Skeletal muscle satellite cell (primary cell): ENCODE measurements around the gene ENGASE.

ENCODE experiments used
- H3K27me3 ChIP-seq: 2 replicates; pipeline ENCODE4 v1.7.0; 2013; ENCODE audit warnings: low read length; ENCODE audit not compliant: control insufficient read depth, insufficient read depth
- H3K36me3 ChIP-seq: 2 replicates; pipeline ENCODE4 v1.7.0; 2013; ENCODE audit warnings: mild to moderate bottlenecking, control low read depth, low read length; ENCODE audit not compliant: insufficient read depth
- H3K4me1 ChIP-seq: 2 replicates; pipeline ENCODE4 v1.7.0; 2013; ENCODE audit warnings: low read length; ENCODE audit not compliant: control insufficient read depth, insufficient read depth
- H3K4me2 ChIP-seq: 2 replicates; pipeline ENCODE4 v1.7.0; 2013; ENCODE audit warnings: mild to moderate bottlenecking, low read length
- H3K4me3 ChIP-seq: 2 replicates; pipeline ENCODE4 v1.7.0; 2013; ENCODE audit warnings: low read length
- H3K9ac ChIP-seq: 2 replicates; pipeline ENCODE4 v1.7.0; 2013; ENCODE audit warnings: mild to moderate bottlenecking, low read depth, low read length, moderate library complexity
- H3K9me3 ChIP-seq: replicated peaks from 2 replicates; pipeline ENCODE4 v1.7.0; 2013; ENCODE audit warnings: mild to moderate bottlenecking, control low read depth, low read length

ENGASE gene

GRCh38 chr17:79107499-79108231 lies 33.0 kb downstream of the ENGASE start:
- no peaks in the 10 kb centered on the region for H3K9me3 ChIP-seq
- H3K36me3 ChIP-seq = no peaks in the 10 kb centered on the region
- H3K9ac ChIP-seq = no peak overlapping the region
- no peak overlapping the region for H3K4me3 ChIP-seq
- H3K27me3 ChIP-seq = peaks cover 60% of the 10 kb centered on the region
- no peak overlapping the region for H3K4me2 ChIP-seq
- H3K4me1 ChIP-seq = no peaks in the 10 kb centered on the region

DNA sequence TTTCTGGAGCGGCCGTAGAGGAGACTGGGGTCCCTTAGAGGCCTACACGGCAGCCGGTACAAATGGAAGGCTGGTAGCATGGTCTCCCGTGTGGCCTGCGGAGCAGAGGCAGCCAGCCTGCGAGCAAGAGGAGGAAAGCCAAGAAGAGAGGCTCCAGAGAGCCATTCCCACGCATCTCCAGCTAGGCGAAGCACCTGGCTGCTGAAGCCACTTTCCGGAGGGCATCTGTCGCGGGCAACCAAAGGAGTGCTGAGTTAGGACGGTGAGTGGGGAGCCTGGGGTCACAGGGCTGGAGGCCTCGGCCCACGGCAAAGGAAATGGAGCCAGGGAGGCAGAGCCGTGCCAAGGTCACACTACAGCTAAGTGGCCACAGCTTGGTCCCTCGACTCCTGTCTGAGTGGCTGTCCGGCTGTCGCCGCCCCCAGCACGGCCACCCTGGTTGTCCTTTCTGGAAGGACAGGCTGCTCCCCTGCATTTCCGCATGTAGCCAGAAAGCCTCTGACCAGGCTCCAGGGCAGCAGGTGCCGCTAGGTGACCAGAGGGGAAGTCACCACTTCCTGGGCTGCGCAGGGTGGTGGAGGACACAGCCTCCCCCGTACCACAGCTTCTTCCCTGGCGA lies 33.7 kb downstream of the ENGASE start:
- Histone ChIP-seq H3K4me2 (no peak overlapping the region), H3K9me3 (no peaks in the 10 kb centered on the region), H3K27me3 (peaks cover 59% of the 10 kb centered on the region), H3K36me3 (no peaks in the 10 kb centered on the region), H3K9ac (no peak overlapping the region), H3K4me1 (no peaks in the 10 kb centered on the region), H3K4me3 (no peak overlapping the region)

- H3K27me3 ChIP-seq = peaks cover 62% of the 10 kb centered on the region
- H3K9ac ChIP-seq = no peak overlapping the region
- no peaks in the 10 kb centered on the region for H3K4me1 ChIP-seq
- H3K36me3 ChIP-seq = no peaks in the 10 kb centered on the region
- no peak overlapping the region for H3K4me3 ChIP-seq
- no peaks in the 10 kb centered on the region for H3K9me3 ChIP-seq
- H3K4me2 ChIP-seq = no peak overlapping the region
Observed at GRCh38 chr17:79108870-79109269, 34.2 kb downstream of the ENGASE start.

- Histone ChIP-seq H3K4me1 (no peaks in the 10 kb centered on the region), H3K27me3 (peaks cover 64% of the 10 kb centered on the region), H3K4me2 (no peak overlapping the region), H3K4me3 (no peak overlapping the region), H3K9me3 (no peaks in the 10 kb centered on the region), H3K36me3 (no peaks in the 10 kb centered on the region), H3K9ac (no peak overlapping the region)
Observed at GRCh38 chr17:79109584-79109983, 35.0 kb downstream of the ENGASE start.

DNA sequence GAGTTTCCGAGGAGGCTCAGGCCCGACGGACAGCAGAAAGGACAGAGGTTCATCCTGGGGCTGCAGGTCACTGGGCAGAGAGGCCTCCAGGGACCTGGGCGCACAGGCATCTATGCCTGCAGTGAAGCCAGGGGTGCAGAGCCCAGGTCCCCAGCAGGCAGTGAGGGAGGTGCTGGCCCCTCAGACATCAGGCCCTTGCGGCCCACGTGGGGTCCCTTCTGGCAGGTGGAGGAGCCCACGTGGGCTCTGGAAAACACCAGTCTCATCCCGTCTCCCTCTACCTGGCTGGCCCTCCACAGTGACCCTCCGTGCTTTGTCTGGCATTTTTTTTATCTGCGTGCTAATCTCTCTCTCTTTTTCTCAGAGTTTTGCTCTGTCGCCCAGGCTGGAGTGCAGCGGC lies 36.5 kb downstream of the ENGASE start:
- Histone ChIP-seq H3K36me3 (no peaks in the 10 kb centered on the region), H3K27me3 (peaks cover 77% of the 10 kb centered on the region), H3K4me2 (no peak overlapping the region)

DNA sequence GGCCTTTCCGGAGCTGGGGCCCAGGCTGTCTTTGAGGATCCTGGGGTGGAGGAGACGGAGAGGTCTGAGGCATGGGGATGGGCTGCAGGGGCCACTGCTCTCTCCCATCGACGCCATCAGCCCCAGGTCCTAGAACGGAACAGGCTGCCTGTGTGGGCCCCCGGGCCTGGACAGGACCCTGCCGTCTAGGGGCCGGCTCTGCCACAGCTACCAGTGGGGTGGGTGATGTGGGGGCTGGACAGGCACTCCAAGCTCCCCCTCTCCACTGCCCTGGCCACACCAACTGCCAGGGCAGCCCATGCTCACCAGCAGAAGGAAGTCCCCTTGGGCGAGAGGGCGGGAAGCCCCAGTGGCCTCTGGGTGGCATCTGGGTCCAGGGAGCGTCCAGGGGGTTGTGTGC lies 37.8 kb downstream of the ENGASE start:
- H3K4me3 ChIP-seq = no peak overlapping the region
- no peak overlapping the region for H3K4me2 ChIP-seq
- H3K9ac ChIP-seq = no peak overlapping the region
- peaks cover 73% of the 10 kb centered on the region for H3K27me3 ChIP-seq
- H3K9me3 ChIP-seq = no peaks in the 10 kb centered on the region
- H3K36me3 ChIP-seq = no peaks in the 10 kb centered on the region
- no peaks in the 10 kb centered on the region for H3K4me1 ChIP-seq

More for the DNA sequence above, 36.5 kb downstream of the ENGASE start:
- no peak overlapping the region for H3K4me3 ChIP-seq
- H3K9me3 ChIP-seq = no peaks in the 10 kb centered on the region
- no peaks in the 10 kb centered on the region for H3K4me1 ChIP-seq
- H3K9ac ChIP-seq = no peak overlapping the region

DNA sequence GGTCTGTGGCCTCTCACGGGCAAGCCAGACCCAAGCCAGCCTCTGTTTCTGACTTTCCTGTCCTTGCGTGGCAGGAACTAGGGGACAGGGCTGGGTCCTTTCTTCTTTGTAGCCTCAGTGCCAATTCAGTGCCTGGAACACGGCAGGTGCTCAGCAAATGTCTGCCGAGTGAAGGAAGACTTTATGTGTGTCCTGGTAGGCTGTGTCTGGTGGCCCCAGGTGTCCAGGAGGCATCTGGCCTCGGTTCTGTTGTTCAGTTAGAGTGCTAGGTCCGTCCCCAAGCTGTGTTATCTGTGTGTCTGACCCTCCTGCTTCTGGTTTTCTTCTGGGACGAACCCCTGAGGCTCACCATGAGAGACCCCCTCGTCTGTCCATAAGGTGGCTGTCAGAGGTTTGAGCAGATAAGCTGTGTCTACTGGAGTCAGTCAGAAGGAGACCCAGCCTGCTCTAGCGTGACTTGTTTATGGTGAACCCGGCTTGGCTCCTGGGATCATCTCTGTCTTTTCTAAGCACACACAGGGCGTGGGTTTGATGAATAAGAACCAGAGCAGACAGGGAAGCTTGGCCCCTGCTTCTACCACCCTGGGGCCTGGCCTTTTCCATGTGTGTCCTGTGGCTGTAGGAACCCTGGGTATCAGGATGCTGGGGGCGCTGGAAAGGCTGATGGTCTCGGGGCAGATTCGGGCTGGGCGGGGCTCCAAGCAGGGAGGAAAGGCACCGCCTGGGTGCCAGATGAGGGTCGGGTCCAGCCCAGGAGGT lies 39.3 kb downstream of the ENGASE start:
- Histone ChIP-seq H3K27me3 (peaks cover 67% of the 10 kb centered on the region), H3K4me1 (no peaks in the 10 kb centered on the region), H3K4me2 (no peak overlapping the region), H3K9ac (no peak overlapping the region), H3K4me3 (no peak overlapping the region), H3K9me3 (no peaks in the 10 kb centered on the region), H3K36me3 (no peaks in the 10 kb centered on the region)

GRCh38 chr17:79114458-79115301 lies 40.1 kb downstream of the ENGASE start:
- Histone ChIP-seq H3K9ac (no peak overlapping the region), H3K4me1 (no peaks in the 10 kb centered on the region), H3K4me2 (no peak overlapping the region), H3K27me3 (peaks cover 67% of the 10 kb centered on the region), H3K9me3 (no peaks in the 10 kb centered on the region), H3K36me3 (no peaks in the 10 kb centered on the region), H3K4me3 (no peak overlapping the region)

- H3K4me1 ChIP-seq = no peaks in the 10 kb centered on the region
- H3K4me3 ChIP-seq = no peak overlapping the region
- peaks cover 64% of the 10 kb centered on the region for H3K27me3 ChIP-seq
- H3K9ac ChIP-seq = no peak overlapping the region
- H3K36me3 ChIP-seq = no peaks in the 10 kb centered on the region
- no peaks in the 10 kb centered on the region for H3K9me3 ChIP-seq
- no peak overlapping the region for H3K4me2 ChIP-seq
Observed at GRCh38 chr17:79115487-79115886, 40.9 kb downstream of the ENGASE start.

DNA sequence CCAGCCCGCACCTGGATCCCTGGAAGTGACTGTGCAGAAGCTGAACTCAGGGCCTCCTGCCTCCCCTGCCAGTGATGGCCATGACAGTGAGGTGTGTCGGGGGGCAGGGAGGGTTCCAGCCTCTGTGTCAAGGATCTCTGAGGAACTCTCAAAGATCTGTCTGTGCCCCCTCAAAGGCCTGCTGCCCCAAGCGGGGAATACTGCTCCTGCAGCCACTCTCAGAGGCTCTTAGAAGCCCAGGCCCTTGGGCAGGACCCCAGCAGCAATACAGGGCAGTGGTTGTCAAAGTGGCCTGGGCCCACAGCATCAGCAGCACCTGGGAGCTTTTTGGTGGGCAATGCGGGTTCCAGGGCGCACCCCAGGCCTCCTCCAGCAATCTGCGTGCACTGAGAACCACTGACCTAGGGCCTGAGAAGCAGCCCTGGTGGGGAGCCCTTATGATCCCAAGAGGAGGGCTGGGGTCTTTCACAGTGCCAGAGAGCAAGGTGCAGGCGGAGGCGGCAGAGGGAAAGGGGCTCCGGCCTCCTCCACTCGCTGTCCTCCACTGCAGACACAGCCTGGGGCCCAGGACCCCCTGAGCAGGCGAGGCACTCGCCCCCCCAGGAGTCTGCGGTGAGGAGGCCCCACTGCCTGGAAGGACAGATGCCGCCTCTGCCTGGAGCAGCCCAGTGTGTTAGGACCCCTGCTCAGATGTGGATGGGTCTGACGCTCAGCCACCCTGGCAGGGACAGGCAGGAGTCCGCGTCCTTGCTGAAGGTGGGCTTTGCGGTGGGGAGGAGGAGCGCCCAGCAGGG lies 42.1 kb downstream of the ENGASE start:
- Histone ChIP-seq H3K4me1 (no peaks in the 10 kb centered on the region), H3K27me3 (peaks cover 65% of the 10 kb centered on the region), H3K4me2 (no peak overlapping the region), H3K4me3 (no peak overlapping the region), H3K36me3 (no peaks in the 10 kb centered on the region), H3K9me3 (no peaks in the 10 kb centered on the region), H3K9ac (no peak overlapping the region)
